IMR-90 (cell line): Measurements from ENCODE around the gene VPS39. TPM values are rescaled to one million over a fixed set of nuclear protein-coding genes. Genes with fewer than 3 reads are reported as not detected.

Source experiments
- ATAC-seq: fragments of 200-7000 bp; cut with Tn5 transposase; 2 replicates; pipeline ENCODE4 v1.9.1; 2020; ENCODE audit warnings: low read depth, mild to moderate bottlenecking, moderate library complexity
- BruUV-seq: library from RNA; stranded (reverse); fragments of 400-500 nt; replicated peaks from 2 replicates; lab custom pipeline; 2021; lab: Mats Ljungman, UMichigan
- CTCF ChIA-PET: fragments of 300-600 bp; formaldehyde crosslinking; extraction: SDS; loops from one replicate; lab custom pipeline; 2021; ENCODE audit warnings: antibody characterized with exemption; lab: Yijun Ruan, JAX
- POLR2A ChIA-PET: fragments of 300-600 bp; sonication (Branson Sonifier 250); formaldehyde crosslinking; loops from one replicate; lab custom pipeline; 2022; ENCODE audit warnings: antibody characterized with exemption; ENCODE audit not compliant: unreplicated experiment; lab: Charles Lee
- DNase-seq: peaks from one replicate; pipeline ENCODE4 v3.0.0; 2013
- H2AFZ ChIP-seq: replicated peaks from 2 replicates; pipeline ENCODE3; 2013; ENCODE audit warnings: low read length, mild to moderate bottlenecking; ENCODE audit not compliant: poor library complexity
- H2AK5ac ChIP-seq: 2 replicates; pipeline ENCODE4 v1.6.1; 2013; ENCODE audit warnings: low read depth, low read length, inconsistent platforms
- H2AK9ac ChIP-seq: replicated peaks from 2 replicates; pipeline ENCODE3; 2013; ENCODE audit warnings: mild to moderate bottlenecking, low read depth, low read length, moderate library complexity; ENCODE audit not compliant: poor library complexity
- H2BK120ac ChIP-seq: 2 replicates; pipeline ENCODE4 v1.6.1; 2013; ENCODE audit warnings: low read depth, low read length, inconsistent platforms
- H2BK15ac ChIP-seq: 3 replicates; pipeline ENCODE4 v1.6.1; 2013; ENCODE audit warnings: low read depth, low read length, inconsistent platforms
- H2BK20ac ChIP-seq: 2 replicates; pipeline ENCODE4 v1.6.1; 2013; ENCODE audit warnings: low read depth, mild to moderate bottlenecking, inconsistent platforms, low read length, moderate library complexity
- H2BK5ac ChIP-seq: 2 replicates; pipeline ENCODE4 v1.6.1; 2013; ENCODE audit warnings: mild to moderate bottlenecking, low read depth, low read length, inconsistent platforms; ENCODE audit not compliant: poor library complexity, severe bottlenecking
- H3K14ac ChIP-seq: replicated peaks from 2 replicates; pipeline ENCODE4 v1.6.1; 2013; ENCODE audit warnings: low read depth, low read length, inconsistent platforms
- H3K18ac ChIP-seq: 2 replicates; pipeline ENCODE4 v1.6.1; 2013; ENCODE audit warnings: low read depth, low read length, control low read depth
- H3K23ac ChIP-seq: 2 replicates; pipeline ENCODE4 v1.6.1; 2013; ENCODE audit warnings: low read depth, low read length, inconsistent platforms
- H3K27ac ChIP-seq: 2 replicates; pipeline ENCODE4 v1.5.1; 2013; ENCODE audit warnings: mild to moderate bottlenecking, control low read depth, low read length; ENCODE audit not compliant: insufficient read depth
- H3K27me3 ChIP-seq: 2 replicates; pipeline ENCODE4 v1.6.1; 2013; ENCODE audit warnings: low read length; ENCODE audit not compliant: control insufficient read depth, insufficient read depth
- H3K36me3 ChIP-seq: 2 replicates; pipeline ENCODE4 v1.6.1; 2013; ENCODE audit warnings: low read length, mixed read lengths; ENCODE audit not compliant: control insufficient read depth, insufficient read depth
- H3K4ac ChIP-seq: 2 replicates; pipeline ENCODE4 v1.6.1; 2013; ENCODE audit warnings: low read depth, low read length, inconsistent platforms
- H3K4me1 ChIP-seq: 2 replicates; pipeline ENCODE4 v1.6.1; 2013; ENCODE audit warnings: low read length, mixed read lengths; ENCODE audit not compliant: control insufficient read depth, insufficient read depth
- H3K4me2 ChIP-seq: 2 replicates; pipeline ENCODE4 v1.6.1; 2013; ENCODE audit warnings: low read depth, mild to moderate bottlenecking, control low read depth, low read length, moderate library complexity
- H3K4me3 ChIP-seq: 2 replicates; pipeline ENCODE4 v1.5.1; 2013; ENCODE audit warnings: low read depth, mild to moderate bottlenecking, control low read depth, low read length, moderate library complexity; ENCODE audit not compliant: insufficient read depth
- H3K56ac ChIP-seq: 2 replicates; pipeline ENCODE4 v1.6.1; 2013; ENCODE audit warnings: low read length, inconsistent platforms; ENCODE audit not compliant: insufficient read depth; ENCODE audit errors: extremely low read depth
- H3K79me1 ChIP-seq, 2 experiments: 2 replicates each; pipeline ENCODE4 v1.6.1; 2013; ENCODE audit warnings: low read length in 2 of 2, inconsistent platforms in 1 of 2, low read depth in 1 of 2
- H3K9ac ChIP-seq: 2 replicates; pipeline ENCODE4 v1.6.1; 2013; ENCODE audit warnings: low read depth, low read length, control low read depth
- H3K9me1 ChIP-seq: 2 replicates; pipeline ENCODE4 v1.6.1; 2013; ENCODE audit warnings: low read length, inconsistent platforms; ENCODE audit not compliant: insufficient read depth
- H3K9me3 ChIP-seq: 2 replicates; pipeline ENCODE4 v1.6.1; 2013; ENCODE audit warnings: low read length; ENCODE audit not compliant: control insufficient read depth, insufficient read depth
- H4K20me1 ChIP-seq: 2 replicates; pipeline ENCODE4 v1.6.1; 2013; ENCODE audit warnings: low read length, inconsistent platforms; ENCODE audit not compliant: insufficient read depth
- H4K5ac ChIP-seq: 2 replicates; pipeline ENCODE4 v1.6.1; 2013; ENCODE audit warnings: mild to moderate bottlenecking, low read depth, low read length, control low read depth
- H4K8ac ChIP-seq, 2 experiments: 2 replicates each; pipeline ENCODE4 v1.6.1; 2013; ENCODE audit warnings: low read depth in 2 of 2, low read length in 2 of 2, control low read depth in 1 of 2, inconsistent platforms in 1 of 2
- H4K91ac ChIP-seq: 2 replicates; pipeline ENCODE4 v1.6.1; 2013; ENCODE audit warnings: low read depth, low read length, inconsistent platforms; ENCODE audit not compliant: insufficient read depth
- CEBPB ChIP-seq: IDR thresholded peaks from 2 replicates; pipeline ENCODE4 v1.6.1; 2012; ENCODE audit warnings: low read depth, low read length, improper control_type of control experiment
- MAZ ChIP-seq: IDR thresholded peaks from 2 replicates; pipeline ENCODE4 v1.6.1; 2012; ENCODE audit warnings: low read depth, mild to moderate bottlenecking, low read length, improper control_type of control experiment, moderate library complexity, borderline replicate concordance
- MXI1 ChIP-seq: IDR thresholded peaks from 2 replicates; pipeline ENCODE4 v1.6.1; 2012; ENCODE audit warnings: low read depth, mild to moderate bottlenecking, low read length, moderate library complexity, borderline replicate concordance
- SMC3 ChIP-seq: fragments of 150-350 bp; IDR thresholded peaks from 2 replicates; pipeline ENCODE4 v1.6.1; 2016; ENCODE audit warnings: low read depth, mild to moderate bottlenecking, antibody characterized with exemption, low read length, moderate library complexity
- USF2 ChIP-seq: fragments of 150-350 bp; IDR thresholded peaks from 2 replicates; pipeline ENCODE4 v1.6.1; 2017; ENCODE audit warnings: mild to moderate bottlenecking, antibody characterized with exemption, low read length, low read depth
- WGBS, 2 experiments: methylation state at CpG; one replicate each; pipeline versions ENCODE4 v1.1.5 to v1.1.7; 2013; ENCODE audit warnings: missing lambda C conversion rate in 2 of 2; ENCODE audit not compliant: insufficient read length in 1 of 2; ENCODE audit errors: extremely low coverage in 2 of 2; 5-methylcytosine and 5-hydroxymethylcytosine counted together
- dilution Hi-C: fragments of 300-500 bp; cut with HindIII; formaldehyde crosslinking; loops from one replicate; pipeline ENCODE4 v1.14.3; 2018; ENCODE audit warnings: low sequenced_read_pairs; ENCODE audit not compliant: unreplicated experiment
- in situ Hi-C: fragments of 300-500 bp; cut with MboI; formaldehyde crosslinking; loops from 3 replicates; pipeline ENCODE4 v1.14.3; 2019; ENCODE audit warnings: low sequenced_read_pairs, inconsistent platforms, mixed read lengths
- intact Hi-C: fragments of 100-400 bp; cut with micrococcal nuclease; formaldehyde crosslinking; loops from 2 replicates; pipeline ENCODE4 v1.10.0; 2022
- polyA plus RNA-seq, 3 experiments: library from polyadenylated mRNA; depleted of rRNA; stranded (reverse); fragments of >200 nt; gene quantifications; 2 replicates each; pipeline ENCODE4 v1.2.3, GENCODE V29; 2012; ENCODE audit warnings: low replicate concordance in 1 of 3
- total RNA-seq: library from RNA; depleted of rRNA; stranded (reverse); fragments of >200 nt; gene quantifications from 2 replicates; pipeline ENCODE4 v1.2.3, GENCODE V29; 2012

VPS39 gene
- total and polyA plus RNA-seq, 2 of the 4 experiments (the other 2 are of a cell fraction), result 49.7 to 52.2 TPM

- no peak within 1 kb of the TSS for H3K9ac ChIP-seq
- H4K8ac ChIP-seq, result no peak within 1 kb of the TSS
- no peak within 1 kb of the TSS for H3K4ac ChIP-seq
- no peak within 1 kb of the TSS for H3K4me3 ChIP-seq
- no peak within 1 kb of the TSS for H3K23ac ChIP-seq
- peaks cover 24% of the 10 kb centered on the region for H3K36me3 ChIP-seq
- H4K91ac ChIP-seq, result no peak within 1 kb of the TSS
- CTCF ChIA-PET, result interaction anchor here (1.2 kb wide), 1 partner anchor 19 kb away, joined by 3 read pairs; no protein-coding TSS in a partner anchor
- peak within 1 kb of the TSS; percentile 29 for H2AFZ ChIP-seq
- no peak within 1 kb of the TSS for H3K56ac ChIP-seq
- 67% methylated on average over 3 of the region's 8 CpGs; no CpG with 5 or more reads in 1 of the 2 experiments for WGBS, 2 experiments
- no peak within 1 kb of the TSS for H4K5ac ChIP-seq
- H3K27ac ChIP-seq, result no peak within 1 kb of the TSS
- intact Hi-C loops (no loop called here), dilution Hi-C loops (no loop called here), in situ Hi-C loops (no loop called here)
- H3K18ac ChIP-seq, result no peak within 1 kb of the TSS
- H3K9me3 ChIP-seq, result no peaks in the 10 kb centered on the region
- no peak within 1 kb of the TSS for H2BK120ac ChIP-seq
- H3K9me1 ChIP-seq, result peaks cover 20% of the 10 kb centered on the region
- H2BK5ac ChIP-seq, result no peak within 1 kb of the TSS
- ATAC-seq (no peak), DNase-seq (no peak)
- no peaks in the 10 kb centered on the region; the same call in 1 of the 2 replicates for H3K27me3 ChIP-seq
- no peak within 1 kb of the TSS for H2BK15ac ChIP-seq
- no peak within 1 kb of the TSS for H3K4me2 ChIP-seq
- H3K4me1 ChIP-seq, result peaks cover 4% of the 10 kb centered on the region; the same call in 1 of the 2 replicates
- no peaks in the 10 kb centered on the region for H4K20me1 ChIP-seq
- POLR2A ChIA-PET, result no interaction called here
- H2AK5ac ChIP-seq, result no peak within 1 kb of the TSS
- no peak within 1 kb of the TSS for H3K14ac ChIP-seq
- H2AK9ac ChIP-seq, result no peak within 1 kb of the TSS
- no TSS peak for BruUV-seq
- TF ChIP-seq MXI1, result no peak
- TF ChIP-seq MAZ, result no peak
- TF ChIP-seq CEBPB, result no peak
- TF ChIP-seq USF2, result no peak
- no peak for TF ChIP-seq SMC3
- no peaks in the 10 kb centered on the region for H3K79me1 ChIP-seq
- no peak within 1 kb of the TSS for H2BK20ac ChIP-seq
These were observed 51.7 kb downstream of the VPS39 start, which contains the start of gene PLA2G4F for GRCh38 chr15:42156243-42156922. Gene PLA2G4F, minus strand, starts transcription at chr15:42156636. Its CDS starts 87 bp downstream, at chr15:42156549.
